NCI-H510A (cell line): ENCODE measurements around the gene CDYL.

ENCODE experiments used
- DNase-seq: peaks from one replicate; lab custom pipeline; 2025; lab: John Stamatoyannopoulos, UW

Gene CDYL

DNA sequence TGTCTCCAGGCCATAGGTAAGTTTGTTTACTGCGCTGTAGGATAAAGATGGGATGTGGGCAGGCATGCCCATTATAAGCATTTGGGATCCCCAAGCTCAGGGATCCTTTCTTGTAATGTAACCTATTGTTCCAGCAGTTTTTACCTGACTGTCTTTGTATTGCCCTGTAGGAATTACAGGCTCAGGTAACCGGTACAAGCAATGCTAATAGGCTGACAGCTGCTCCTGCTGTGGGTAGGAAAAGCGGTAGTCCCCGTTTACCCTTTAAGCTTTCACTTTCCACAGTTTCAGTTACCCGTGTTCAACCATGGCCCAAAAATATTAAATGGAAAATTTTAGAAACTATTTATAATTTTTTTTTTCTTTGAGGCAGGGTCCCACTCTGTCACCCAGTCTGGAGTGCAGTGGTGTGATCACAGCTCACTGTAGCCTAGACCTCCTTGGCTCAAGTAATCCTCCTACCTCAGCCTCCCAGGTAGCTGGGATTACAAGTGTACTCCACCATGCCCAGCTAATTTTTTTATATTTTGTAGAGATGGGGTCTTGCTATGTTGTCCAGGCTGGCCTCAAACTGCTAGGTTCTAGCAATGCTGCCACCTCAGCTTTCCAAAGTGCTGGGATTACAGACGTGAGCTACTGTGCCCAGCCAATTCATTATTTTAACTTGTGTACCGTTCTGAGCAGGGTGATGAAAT, 108.6 kb downstream of the CDYL start:
- DNase-seq = no peak

DNA sequence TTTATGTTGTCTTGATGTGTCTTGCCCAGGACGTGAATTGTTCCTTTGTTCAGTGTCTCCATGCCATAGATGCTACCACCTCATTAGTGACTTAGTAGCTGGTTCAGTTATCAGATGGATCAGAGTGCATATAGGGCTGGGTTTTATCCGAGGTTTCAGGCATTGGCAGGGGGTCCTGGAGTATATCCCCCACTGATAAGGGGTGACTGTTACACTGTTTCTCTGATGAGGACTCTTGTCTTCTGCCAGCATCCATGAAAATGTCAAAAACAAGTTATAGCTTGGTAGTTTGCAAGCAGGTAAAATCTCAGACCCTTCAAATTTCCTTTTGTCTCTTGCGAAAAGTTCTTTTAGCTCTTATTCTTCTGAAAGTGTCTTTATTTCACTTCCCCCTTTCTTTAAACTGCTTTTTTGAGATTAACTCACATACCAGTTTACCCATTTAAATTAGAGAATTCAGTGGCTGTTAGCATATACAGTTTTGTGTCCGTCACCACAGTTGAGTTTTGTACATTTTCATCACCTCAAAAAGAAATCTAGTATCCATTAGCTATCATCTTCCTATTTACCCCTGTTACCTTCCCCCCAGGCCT, 109.2 kb downstream of the CDYL start:
- DNase-seq = no peak

GRCh38 chr6:4888841-4889240, 112.6 kb downstream of the CDYL start:
- no peak for DNase-seq

GRCh38 chr6:4889701-4890100, 113.5 kb downstream of the CDYL start:
- no peak for DNase-seq

DNA sequence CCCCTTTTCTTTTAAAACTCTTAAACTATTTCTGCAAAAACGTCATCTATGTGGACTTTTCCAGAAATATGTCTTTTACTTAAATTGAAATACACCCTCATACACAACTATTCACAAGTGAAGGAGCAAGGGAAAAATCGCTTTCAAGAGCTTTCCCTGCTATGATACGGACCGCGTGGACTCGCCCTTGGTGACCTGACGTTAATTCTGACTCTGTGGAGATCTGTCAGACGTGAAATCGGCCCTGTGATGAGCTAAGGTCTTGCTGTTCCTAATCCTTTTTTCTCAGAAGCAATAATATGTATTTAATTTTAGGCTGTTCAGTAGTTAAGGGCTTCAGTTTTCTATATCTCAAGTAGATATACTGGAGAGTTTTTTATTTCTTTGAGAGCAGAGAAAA, 114.0 kb downstream of the CDYL start:
- no peak for DNase-seq

DNA sequence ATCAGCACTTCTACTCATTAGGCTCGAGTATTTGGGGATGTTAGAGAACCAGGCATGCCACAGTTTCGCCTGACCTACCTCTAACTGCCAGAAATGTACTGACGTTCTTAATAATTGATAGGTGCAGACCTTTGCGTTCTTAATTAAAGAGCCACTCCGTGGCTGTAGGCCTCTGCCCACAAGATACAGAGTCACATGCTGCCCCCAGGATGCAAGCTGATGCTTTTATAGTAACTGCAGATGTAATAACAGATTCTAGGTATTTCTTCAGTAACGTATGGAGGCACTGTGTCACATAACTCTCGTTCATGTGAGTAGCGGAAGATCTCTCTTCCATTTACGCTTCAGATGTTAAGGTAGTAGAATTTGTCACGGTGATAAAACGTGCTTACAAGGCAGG, 114.4 kb downstream of the CDYL start:
- no peak for DNase-seq

- no peak for DNase-seq
Observed at GRCh38 chr6:4891141-4891540, 114.9 kb downstream of the CDYL start.

DNA sequence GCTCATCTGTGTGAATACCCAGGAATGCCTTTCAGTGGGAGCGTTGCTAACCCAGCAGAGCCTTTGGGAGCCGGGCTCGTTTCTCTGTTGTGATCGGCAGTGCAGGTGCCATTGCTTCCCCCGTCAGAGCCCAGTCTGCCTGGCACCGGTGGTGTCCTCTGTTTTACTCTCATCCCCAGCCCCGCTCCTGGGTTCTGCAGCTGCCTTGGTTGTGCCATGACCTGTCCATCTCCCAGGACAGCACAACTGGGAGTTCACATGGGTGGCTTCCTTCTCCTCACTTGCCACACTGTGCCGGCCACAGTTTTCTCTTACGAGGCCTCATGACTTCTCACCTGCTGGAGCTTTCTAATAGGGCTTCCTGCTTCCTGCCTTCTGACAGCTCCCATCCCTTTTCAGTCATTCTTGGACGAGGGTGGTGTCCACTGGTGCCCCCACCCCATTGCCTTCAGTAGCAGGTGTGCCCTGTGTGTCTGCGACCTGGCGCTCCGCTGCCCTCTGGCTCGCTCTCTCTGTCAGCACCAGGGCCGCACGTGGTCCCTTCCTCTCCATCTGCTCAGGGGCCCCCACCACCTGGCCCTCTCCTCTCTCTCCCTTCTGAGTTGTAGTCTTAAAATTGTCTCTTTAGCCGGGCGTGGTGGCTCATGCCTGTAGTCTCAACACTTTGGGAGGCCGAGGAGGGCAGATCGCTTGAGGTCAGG, 116.7 kb downstream of the CDYL start:
- no peak for DNase-seq

DNA sequence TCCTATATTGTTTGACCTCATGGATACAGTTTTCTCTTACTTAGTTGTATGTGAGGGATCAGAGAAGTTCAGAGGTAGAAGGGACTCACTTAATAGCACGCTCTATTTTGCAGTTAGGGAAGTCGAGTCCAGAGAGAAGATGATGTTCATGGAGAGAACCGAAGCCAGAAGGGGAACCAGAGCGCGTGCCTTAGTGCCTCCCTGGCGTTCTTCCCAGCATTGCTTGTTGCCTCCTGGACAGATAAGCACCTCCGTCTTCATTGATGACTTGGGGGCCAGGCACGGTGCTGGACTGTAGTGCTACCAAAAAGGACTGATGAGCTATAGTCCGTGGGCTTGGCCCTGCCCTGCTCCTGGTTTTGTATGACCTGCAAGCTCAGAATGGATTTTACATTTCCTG, 117.8 kb downstream of the CDYL start:
- DNase-seq = no peak

GRCh38 chr6:4895971-4896370, 119.8 kb downstream of the CDYL start:
- DNase-seq = no peak

DNA sequence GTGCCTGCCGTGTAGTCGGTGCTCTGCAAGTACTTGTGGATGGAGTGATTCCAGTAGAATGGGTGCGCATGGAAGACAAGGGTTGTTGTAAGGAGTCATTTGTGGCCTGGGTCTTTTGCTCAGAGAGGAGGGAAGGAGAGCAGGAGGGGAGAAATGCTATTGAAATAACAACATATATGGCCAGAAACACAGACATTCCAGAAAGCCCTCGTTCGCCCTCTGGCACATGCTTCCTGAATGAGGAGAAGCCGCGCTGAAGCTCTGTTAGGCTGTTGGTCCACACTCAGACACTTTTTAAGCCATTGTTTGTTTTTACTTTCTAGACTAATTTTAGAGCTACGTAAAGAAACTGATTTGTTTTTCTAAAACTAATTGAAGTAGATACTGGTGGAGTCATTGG, 120.2 kb downstream of the CDYL start:
- no peak for DNase-seq

- DNase-seq = no peak
Observed at GRCh38 chr6:4899249-4900034, 123.2 kb downstream of the CDYL start.

- no peak for DNase-seq
Observed at GRCh38 chr6:4901386-4902061, 125.3 kb downstream of the CDYL start.

DNA sequence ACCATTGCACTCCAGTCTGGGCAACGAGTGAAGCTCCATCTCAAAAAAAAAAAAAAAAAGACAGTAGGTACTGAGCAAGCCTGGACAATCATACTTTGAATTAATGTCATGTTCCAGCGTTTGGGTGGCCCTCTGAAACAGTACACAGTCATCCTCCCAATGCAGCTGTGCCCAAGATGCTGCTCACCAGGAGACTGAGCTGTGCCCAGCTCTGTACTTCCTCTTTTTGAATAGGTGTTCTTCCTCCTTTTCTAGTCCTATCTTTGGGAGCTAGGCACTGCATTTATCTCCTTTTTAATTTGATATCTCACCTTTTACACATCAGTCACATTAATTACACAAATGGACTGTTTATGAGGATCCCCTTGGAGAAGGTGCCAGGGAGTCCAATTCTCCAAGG, 126.2 kb downstream of the CDYL start:
- DNase-seq = no peak

DNA sequence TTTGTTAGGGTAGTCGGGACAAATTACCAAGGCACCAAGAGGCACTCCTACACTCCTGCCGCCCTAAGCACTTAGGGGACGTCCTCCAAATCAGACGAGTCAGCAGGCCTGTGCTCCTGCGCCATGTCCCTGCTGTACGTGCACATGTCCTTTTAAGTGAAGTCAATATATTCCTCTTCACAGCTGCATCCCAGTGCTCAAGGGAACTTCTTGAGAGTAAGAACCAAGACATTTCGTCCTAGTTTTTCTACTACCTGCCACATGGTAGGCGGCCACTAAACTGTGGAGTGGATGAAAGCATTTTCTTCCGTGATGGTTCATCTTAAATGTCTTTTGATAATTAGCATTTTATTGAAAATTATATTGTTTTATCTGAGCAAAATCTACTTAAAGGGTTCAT, 126.9 kb downstream of the CDYL start:
- no peak for DNase-seq

DNA sequence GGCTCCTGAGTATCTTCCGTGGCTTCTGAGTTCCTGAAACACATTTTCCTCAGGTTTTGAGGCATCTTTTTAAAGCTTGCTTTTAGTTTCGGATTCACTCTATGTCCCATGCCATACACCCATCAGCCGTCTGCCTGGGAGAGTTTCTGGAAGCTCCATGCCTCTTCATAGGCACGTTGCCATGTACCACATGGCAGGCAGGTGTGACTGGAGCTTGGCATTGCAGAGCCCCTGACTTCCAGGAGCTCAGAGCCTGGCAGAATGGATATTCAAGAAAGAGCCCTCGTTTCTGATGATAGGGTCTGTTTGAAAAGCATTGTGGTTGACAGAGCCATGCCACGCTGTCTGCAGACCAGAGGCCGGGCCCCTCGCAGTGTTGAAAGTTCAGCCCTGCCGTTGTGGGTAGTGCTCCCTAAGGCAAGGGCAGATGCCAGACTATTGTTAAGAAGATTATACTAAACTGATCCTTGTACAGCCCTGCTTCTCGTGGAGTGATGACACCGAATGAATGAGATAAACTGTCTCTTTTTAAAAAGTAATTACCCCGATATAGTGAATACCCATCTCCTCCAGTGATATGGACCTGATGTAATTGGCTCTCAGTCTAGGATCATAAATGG, 127.7 kb downstream of the CDYL start:
- DNase-seq = no peak

DNA sequence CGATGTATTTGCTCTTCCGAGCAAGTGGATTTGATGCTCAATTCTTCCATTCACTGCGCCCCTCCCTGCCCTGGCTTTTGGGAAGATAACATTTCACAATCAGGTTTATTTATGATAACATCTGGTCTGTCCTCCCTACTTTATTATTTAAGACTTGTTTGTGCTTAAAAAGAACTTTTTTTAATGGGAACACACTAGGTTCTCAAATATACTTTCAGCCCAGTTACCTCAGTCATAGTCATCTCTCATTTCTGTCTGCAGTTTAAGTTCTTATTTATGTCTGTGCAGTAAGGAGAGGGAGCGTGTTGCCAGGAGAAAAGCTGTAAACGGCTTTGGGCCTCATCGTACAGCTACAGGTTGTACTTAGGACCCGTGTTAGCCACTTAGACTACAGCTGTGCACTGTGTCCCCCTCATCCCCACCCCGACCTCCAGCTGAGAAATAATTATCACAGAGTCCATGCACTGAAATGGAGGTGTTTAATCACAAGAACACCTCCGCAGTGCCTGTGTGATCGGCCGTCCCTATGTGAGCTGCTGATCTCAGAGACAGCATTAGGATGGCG, 128.3 kb downstream of the CDYL start:
- DNase-seq = no peak

- DNase-seq = no peak
Observed at GRCh38 chr6:4905826-4906225, 129.6 kb downstream of the CDYL start.

DNA sequence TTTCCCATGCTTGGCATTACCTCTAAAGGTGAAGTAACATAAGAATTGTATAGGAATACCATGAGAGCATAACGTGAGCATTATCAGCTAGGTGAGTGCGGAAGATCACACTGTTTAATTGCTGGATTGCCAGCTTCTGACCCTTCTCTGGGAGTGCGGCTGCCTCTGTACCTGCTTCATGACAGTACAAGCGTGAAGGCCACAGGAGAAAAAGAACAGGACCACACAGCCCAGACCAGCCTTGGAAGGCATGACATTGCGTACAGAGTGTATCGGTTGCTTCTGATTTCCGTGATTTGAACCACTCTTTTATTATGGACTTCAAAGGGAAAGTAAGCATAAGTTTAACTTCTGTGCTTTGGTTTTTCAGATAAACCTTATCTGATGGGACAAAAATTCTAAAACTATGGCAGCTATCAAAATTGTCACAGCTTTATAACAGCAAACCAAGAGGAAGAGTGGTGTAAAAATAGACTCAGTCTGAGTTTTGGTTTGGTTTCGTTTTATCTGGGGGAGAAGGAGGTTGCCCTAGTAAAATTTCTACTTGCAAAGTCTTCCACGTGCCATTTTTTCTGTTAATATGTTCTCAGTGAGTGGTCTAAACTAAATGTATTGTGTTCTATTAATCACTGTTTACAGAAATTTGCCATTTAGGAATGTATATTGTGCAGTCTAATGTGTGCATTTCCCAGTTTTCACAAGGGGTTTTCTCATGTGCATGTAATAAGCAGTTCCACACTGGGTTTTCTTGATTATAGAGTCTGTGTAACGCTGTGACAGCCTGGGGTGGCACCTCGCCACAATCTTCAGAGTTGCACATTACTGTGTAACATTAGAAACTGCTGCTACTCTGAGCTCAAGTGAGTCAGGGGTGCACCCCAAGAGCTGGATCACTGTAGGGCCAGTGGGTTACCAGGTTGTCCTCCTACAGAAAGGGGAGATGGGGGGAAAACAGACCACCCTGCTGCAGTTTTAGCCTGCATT, 130.4 kb downstream of the CDYL start:
- no peak for DNase-seq

DNA sequence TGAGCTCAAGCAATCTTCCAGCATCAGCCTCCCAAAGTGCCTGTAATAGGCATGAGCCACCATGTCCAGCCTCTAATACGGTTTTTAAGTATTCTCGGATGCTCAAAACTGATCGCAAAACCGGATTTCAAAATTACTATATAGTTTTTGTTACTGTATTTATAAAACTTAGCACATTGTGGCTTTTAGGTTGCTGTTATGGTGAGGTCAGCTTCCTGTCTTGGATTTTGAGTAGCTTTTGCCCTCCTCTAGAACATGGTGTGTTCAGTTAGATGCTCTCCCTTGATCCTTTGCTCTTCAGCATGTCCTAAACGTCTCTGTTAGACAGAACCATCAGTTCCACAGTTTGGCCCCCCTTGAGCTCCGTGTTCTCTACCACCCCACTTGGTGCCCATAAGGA, 131.4 kb downstream of the CDYL start:
- no peak for DNase-seq
